Epithelial cell of esophagus (primary cell): ENCODE data around the gene ABLIM1.

Experiments
- DNase-seq: peaks from one replicate; pipeline ENCODE4 v3.0.0; 2010; ENCODE audit warnings: low read depth
- H3K4me3 ChIP-seq: 2 replicates; pipeline ENCODE4 v1.5.1; 2011; ENCODE audit warnings: mild to moderate bottlenecking, low read length, control low read depth
- CTCF ChIP-seq: IDR thresholded peaks from 2 replicates; pipeline ENCODE4 v1.5.1; 2011; ENCODE audit warnings: low read depth, mild to moderate bottlenecking, low read length, control low read depth, inconsistent platforms; ENCODE audit not compliant: insufficient read depth; ENCODE audit errors: missing control alignments

ABLIM1 gene

GRCh38 chr10:114548662-114549061 is 109.4 kb downstream of the ABLIM1 start:
- TF ChIP-seq CTCF: peak; percentile 64
- peak; percentile 57 for DNase-seq
- no peak overlapping the region for H3K4me3 ChIP-seq

- no peak overlapping the region for H3K4me3 ChIP-seq
- no peak for TF ChIP-seq CTCF
- no peak for DNase-seq
These were observed 110.6 kb downstream of the ABLIM1 start for GRCh38 chr10:114547514-114547913.

GRCh38 chr10:114547056-114547455 is 111.0 kb downstream of the ABLIM1 start:
- no peak for TF ChIP-seq CTCF
- DNase-seq: no peak
- H3K4me3 ChIP-seq: no peak overlapping the region

- no peak for TF ChIP-seq CTCF
- no peak for DNase-seq
- no peak overlapping the region for H3K4me3 ChIP-seq
These were observed 112.3 kb downstream of the ABLIM1 start for GRCh38 chr10:114545819-114546218.

GRCh38 chr10:114545071-114545470 is 113.0 kb downstream of the ABLIM1 start:
- H3K4me3 ChIP-seq: no peak overlapping the region
- no peak for TF ChIP-seq CTCF
- DNase-seq: peak; percentile 65

- H3K4me3 ChIP-seq: no peak overlapping the region
- DNase-seq: peak; percentile 80
- no peak for TF ChIP-seq CTCF
These were observed 113.9 kb downstream of the ABLIM1 start for GRCh38 chr10:114544045-114544659.

GRCh38 chr10:114543456-114543855 is 114.6 kb downstream of the ABLIM1 start:
- no peak overlapping the region for H3K4me3 ChIP-seq
- DNase-seq: no peak
- TF ChIP-seq CTCF: no peak
